Neural cell (in vitro differentiated cells): ENCODE measurements around the gene AFG1L. TPM values are rescaled to one million over a fixed set of nuclear protein-coding genes. Genes with fewer than 3 reads are reported as not detected.

Experiments used
- H2AFZ ChIP-seq: fragments of 200-600, 300-800 bp; sonication (generic), shearing (Covaris generic); 2 replicates; pipeline ENCODE4 v1.6.0; 2014; ENCODE audit warnings: low read depth, mild to moderate bottlenecking, antibody characterized with exemption, low read length, moderate library complexity
- H3F3A ChIP-seq: fragments of 200-600 bp; shearing (Covaris generic); 2 replicates; pipeline ENCODE4 v1.6.1; 2016; ENCODE audit warnings: mild to moderate bottlenecking, moderate library complexity, mixed read lengths, antibody characterized with exemption, low read length; ENCODE audit not compliant: insufficient read depth, poor library complexity, severe bottlenecking
- H3K27ac ChIP-seq: fragments of 200-600, 300-800 bp; sonication (generic), shearing (Covaris generic); 2 replicates; pipeline ENCODE4 v1.5.1; 2014; ENCODE audit warnings: mild to moderate bottlenecking, low read length, moderate library complexity
- H3K27me3 ChIP-seq: fragments of 300-800, 200-600 bp; sonication (generic), shearing (Covaris generic); 2 replicates; pipeline ENCODE4 v1.6.0; 2014; ENCODE audit warnings: mild to moderate bottlenecking, low read depth, low read length, moderate library complexity; ENCODE audit not compliant: insufficient read depth
- H3K36me3 ChIP-seq: fragments of 300-800, 200-600 bp; sonication (generic), shearing (Covaris generic); 2 replicates; pipeline ENCODE4 v1.5.1; 2014; ENCODE audit warnings: mild to moderate bottlenecking, antibody characterized with exemption, low read length, moderate library complexity; ENCODE audit not compliant: insufficient read depth
- H3K4me2 ChIP-seq: fragments of 300-800, 200-600 bp; sonication (generic), shearing (Covaris generic); 2 replicates; pipeline ENCODE4 v1.6.0; 2014; ENCODE audit warnings: mild to moderate bottlenecking, low read length
- H3K4me3 ChIP-seq: fragments of 300-800, 200-600 bp; sonication (generic), shearing (Covaris generic); 2 replicates; pipeline ENCODE4 v1.5.1; 2014; ENCODE audit warnings: mild to moderate bottlenecking, low read length, moderate library complexity
- H3K79me2 ChIP-seq: fragments of 200-600 bp; shearing (Covaris generic); replicated peaks from 2 replicates; pipeline ENCODE4 v1.6.0; 2014; ENCODE audit warnings: mild to moderate bottlenecking, low read length, moderate library complexity; ENCODE audit not compliant: insufficient read depth
- H3K9ac ChIP-seq: fragments of 300-800, 200-600 bp; sonication (generic), shearing (Covaris generic); 2 replicates; pipeline ENCODE4 v1.6.1; 2016; ENCODE audit warnings: mild to moderate bottlenecking, low read length, mixed read lengths
- H3K9me2 ChIP-seq: fragments of 200-600 bp; shearing (Covaris generic); 2 replicates; pipeline ENCODE4 v1.6.1; 2016; ENCODE audit warnings: mild to moderate bottlenecking, low read length, mixed read lengths; ENCODE audit not compliant: insufficient read depth
- H3K9me3 ChIP-seq: fragments of 200-600, 300-800 bp; sonication (generic), shearing (Covaris generic); 2 replicates; pipeline ENCODE4 v1.6.1; 2016; ENCODE audit warnings: mild to moderate bottlenecking, mixed run types, low read length, moderate library complexity, mixed read lengths
- H4K20me1 ChIP-seq: fragments of 200-600 bp; shearing (Covaris generic); 2 replicates; pipeline ENCODE4 v1.6.1; 2016; ENCODE audit warnings: mild to moderate bottlenecking, mixed run types; ENCODE audit not compliant: insufficient read depth
- CTCF ChIP-seq: fragments of 450-650 bp; IDR thresholded peaks from 2 replicates; pipeline ENCODE4 v1.5.1; 2014; ENCODE audit warnings: antibody characterized with exemption, mild to moderate bottlenecking, moderate library complexity; ENCODE audit not compliant: poor library complexity, severe bottlenecking
- EP300 ChIP-seq: fragments of 450-650 bp; conservative IDR thresholded peaks from 2 replicates; pipeline ENCODE4 v1.6.1; 2014; ENCODE audit warnings: antibody characterized with exemption, mild to moderate bottlenecking, moderate library complexity; ENCODE audit not compliant: poor library complexity, severe bottlenecking
- EZH2 ChIP-seq: fragments of 200-600, 300-800 bp; shearing (Covaris generic), sonication (generic); IDR thresholded peaks from 2 replicates; pipeline ENCODE4 v1.6.1; 2014; ENCODE audit warnings: antibody characterized with exemption, low read length, borderline replicate concordance, mild to moderate bottlenecking; ENCODE audit not compliant: insufficient read depth, poor library complexity, severe bottlenecking
- MXI1 ChIP-seq: fragments of 450-650 bp; conservative IDR thresholded peaks from 2 replicates; pipeline ENCODE4 v1.6.1; 2014; ENCODE audit warnings: antibody characterized with exemption, mild to moderate bottlenecking; ENCODE audit not compliant: poor library complexity, severe bottlenecking
- POLR2AphosphoS5 ChIP-seq: IDR thresholded peaks from 2 replicates; pipeline ENCODE4 v1.6.1; 2012
- RAD21 ChIP-seq: fragments of 450-650 bp; conservative IDR thresholded peaks from 2 replicates; pipeline ENCODE4 v1.6.1; 2014; ENCODE audit warnings: antibody characterized with exemption, mild to moderate bottlenecking, moderate library complexity
- REST ChIP-seq: IDR thresholded peaks from 2 replicates; pipeline ENCODE4 v1.6.1; 2012; ENCODE audit warnings: borderline replicate concordance
- SMC3 ChIP-seq: fragments of 450-650 bp; conservative IDR thresholded peaks from 2 replicates; pipeline ENCODE4 v1.6.1; 2014; ENCODE audit warnings: antibody characterized with exemption, mild to moderate bottlenecking, moderate library complexity; ENCODE audit not compliant: poor library complexity
- TAF1 ChIP-seq: IDR thresholded peaks from 2 replicates; pipeline ENCODE4 v1.6.1; 2012; ENCODE audit warnings: low read depth
- polyA plus RNA-seq: library from polyadenylated mRNA; depleted of rRNA; stranded (reverse); fragments of >200 nt; gene quantifications from 2 replicates; pipeline ENCODE4 v1.2.3, GENCODE V29; 2014

The AFG1L gene
- polyA plus RNA-seq, 1 donor from 2014 or later = 3.3 TPM

GRCh38 chr6:108421366-108421765, 126.5 kb downstream of the AFG1L start:
- Histone ChIP-seq H3K4me3 (no peak overlapping the region), H3K9me2 (no peaks in the 10 kb centered on the region), H3F3A (no peaks in the 10 kb centered on the region), H3K9me3 (no peaks in the 10 kb centered on the region), H3K79me2 (no peaks in the 10 kb centered on the region), H4K20me1 (no peaks in the 10 kb centered on the region), H3K27ac (no peak overlapping the region), H3K27me3 (no peaks in the 10 kb centered on the region), H3K9ac (no peak overlapping the region), H3K4me2 (no peak overlapping the region), H3K36me3 (no peaks in the 10 kb centered on the region), H2AFZ (no peak overlapping the region)
- TF ChIP-seq MXI1 = no peak
- no peak for TF ChIP-seq RAD21
- TF ChIP-seq POLR2AphosphoS5 = no peak
- no peak for TF ChIP-seq CTCF
- TF ChIP-seq REST = no peak
- TF ChIP-seq EP300 = no peak
- TF ChIP-seq EZH2 = no peak
- no peak for TF ChIP-seq SMC3
- TF ChIP-seq TAF1 = no peak

GRCh38 chr6:108423982-108424705, 129.3 kb downstream of the AFG1L start:
- H3K4me2 ChIP-seq = no peak overlapping the region
- H3K9ac ChIP-seq = no peak overlapping the region
- no peaks in the 10 kb centered on the region for H3K9me3 ChIP-seq
- no peak overlapping the region for H3K27ac ChIP-seq
- H2AFZ ChIP-seq = no peak overlapping the region
- H3K4me3 ChIP-seq = no peak overlapping the region
- TF ChIP-seq TAF1 (no peak), EZH2 (no peak), MXI1 (no peak), REST (no peak), SMC3 (no peak), RAD21 (no peak), EP300 (no peak), CTCF (no peak), POLR2AphosphoS5 (no peak)
- no peaks in the 10 kb centered on the region for H3K79me2 ChIP-seq
- H3K36me3 ChIP-seq = no peaks in the 10 kb centered on the region
- no peaks in the 10 kb centered on the region for H3K9me2 ChIP-seq
- no peaks in the 10 kb centered on the region for H4K20me1 ChIP-seq
- no peaks in the 10 kb centered on the region for H3K27me3 ChIP-seq
- no peaks in the 10 kb centered on the region for H3F3A ChIP-seq
